ENCODE results near the gene BST2. TPM values are rescaled to one million over a fixed set of nuclear protein-coding genes. Genes with fewer than 3 reads are reported as not detected.

Gene BST2
- total RNA-seq, 2 experiments from 2014 or later: 222 to 230 TPM

DNA sequence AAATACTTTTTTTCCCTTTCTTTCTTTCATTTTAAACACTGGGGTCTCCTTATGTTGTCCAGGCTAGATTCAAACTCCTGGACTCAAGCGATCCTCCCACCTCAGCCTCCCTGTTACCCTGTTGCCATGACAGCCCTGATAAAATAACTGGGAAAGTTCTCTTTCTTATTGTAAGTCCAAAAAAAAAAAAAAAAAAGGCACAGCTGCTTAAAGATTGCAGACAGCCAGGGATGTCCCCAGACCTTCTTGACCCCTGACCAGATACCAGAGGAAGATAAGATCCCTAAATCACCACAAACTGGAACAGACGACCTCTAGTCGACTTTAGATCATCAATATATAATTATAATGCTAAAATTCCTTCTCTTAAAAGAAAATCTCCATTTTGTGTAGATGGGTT lies 13.3 kb upstream of the BST2 start:
- no peak for DNase-seq
- ATAC-seq: no peak
- Mint-ChIP-seq H3K27ac (peak overlapping the region; percentile 96), H3K4me1 (ENCODE audit: low read depth) (peaks cover 24% of the 10 kb centered on the region), H3K9me3 (ENCODE audit: insufficient read depth) (no peaks in the 10 kb centered on the region), H3K4me3 (peak overlapping the region; percentile 93), H3K36me3 (ENCODE audit: low read depth) (peaks cover 39% of the 10 kb centered on the region), H3K27me3 (ENCODE audit: low read depth) (no peaks in the 10 kb centered on the region)
- CTCF ChIA-PET: interaction anchor here (0.9 to 1.4 kb wide), 7 partner anchors 12 to 53 kb away, joined by 3 to 8 read pairs (median 4); no protein-coding TSS in a partner anchor
- POLR2A ChIA-PET: interaction anchor here (1.4 to 3.4 kb wide), 2 partner anchors 13 to 16 kb away, joined by 6 to 36 read pairs; partner anchors contain the start of gene BST2

GRCh38 chr19:17415121-17415520 lies 9.7 kb upstream of the BST2 start:
- H3K27ac Mint-ChIP-seq: no peak overlapping the region
- no peaks in the 10 kb centered on the region for H3K9me3 Mint-ChIP-seq (ENCODE audit: insufficient read depth)
- no peak for DNase-seq
- CTCF ChIA-PET: no interaction called here
- POLR2A ChIA-PET: interaction anchor here (1.7 kb wide), 1 partner anchor 8 kb away, joined by 4 read pairs; no protein-coding TSS in a partner anchor
- ATAC-seq: no peak
- H3K4me1 Mint-ChIP-seq (ENCODE audit: low read depth): peaks cover 27% of the 10 kb centered on the region
- H3K36me3 Mint-ChIP-seq (ENCODE audit: low read depth): peaks cover 50% of the 10 kb centered on the region
- H3K27me3 Mint-ChIP-seq (ENCODE audit: low read depth): no peaks in the 10 kb centered on the region
- H3K4me3 Mint-ChIP-seq: no peak overlapping the region

DNA sequence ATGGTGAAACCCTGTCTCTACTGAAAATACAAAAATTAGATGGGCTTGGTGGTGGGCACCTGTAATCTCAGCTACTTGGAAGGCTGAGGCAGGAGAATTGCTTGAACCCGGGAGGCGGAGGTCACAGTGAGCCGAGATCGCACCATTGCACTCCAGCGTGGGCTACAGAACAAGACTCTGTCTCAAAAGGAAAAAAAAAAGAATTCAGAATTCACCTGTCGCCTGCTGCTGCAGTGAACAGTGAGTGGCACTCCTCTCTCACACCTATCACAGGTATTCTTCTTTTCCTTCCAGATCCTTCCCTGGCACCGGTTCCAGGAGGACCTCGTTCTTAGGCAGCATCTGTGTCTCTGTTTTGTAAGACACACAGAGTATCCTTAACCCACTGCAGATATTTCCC lies 8.7 kb upstream of the BST2 start:
- ATAC-seq (no peak), DNase-seq (no peak)
- peaks cover 20% of the 10 kb centered on the region for H3K4me1 Mint-ChIP-seq (ENCODE audit: low read depth)
- H3K9me3 Mint-ChIP-seq (ENCODE audit: insufficient read depth): no peaks in the 10 kb centered on the region
- H3K27ac Mint-ChIP-seq: no peak overlapping the region
- ChIA-PET CTCF (no interaction called here), POLR2A (no interaction called here)
- no peak overlapping the region for H3K4me3 Mint-ChIP-seq
- H3K36me3 Mint-ChIP-seq (ENCODE audit: low read depth): peaks cover 52% of the 10 kb centered on the region
- no peaks in the 10 kb centered on the region for H3K27me3 Mint-ChIP-seq (ENCODE audit: low read depth)

- ATAC-seq (no peak), DNase-seq (no peak)
- POLR2A ChIA-PET: no interaction called here
- no peaks in the 10 kb centered on the region for H3K9me3 Mint-ChIP-seq (ENCODE audit: insufficient read depth)
- CTCF ChIA-PET: interaction anchor here (1.4 kb wide), 1 partner anchor 36 kb away, joined by 3 read pairs; the partner anchor contains the start of gene TMEM221
- H3K27ac Mint-ChIP-seq: peak overlapping the region; percentile 15
- H3K36me3 Mint-ChIP-seq (ENCODE audit: low read depth): peaks cover 53% of the 10 kb centered on the region
- H3K4me1 Mint-ChIP-seq (ENCODE audit: low read depth): peaks cover 27% of the 10 kb centered on the region
- no peak overlapping the region for H3K4me3 Mint-ChIP-seq
- no peaks in the 10 kb centered on the region for H3K27me3 Mint-ChIP-seq (ENCODE audit: low read depth)
These were observed 6.4 kb upstream of the BST2 start for GRCh38 chr19:17411801-17412200.

GRCh38 chr19:17409990-17410389 lies 4.6 kb upstream of the BST2 start:
- no peak overlapping the region for H3K27ac Mint-ChIP-seq
- H3K4me1 Mint-ChIP-seq (ENCODE audit: low read depth): peaks cover 31% of the 10 kb centered on the region
- ATAC-seq: no peak
- peaks cover 47% of the 10 kb centered on the region for H3K36me3 Mint-ChIP-seq (ENCODE audit: low read depth)
- no peak overlapping the region for H3K4me3 Mint-ChIP-seq
- no peak for DNase-seq
- ChIA-PET POLR2A (no interaction called here), CTCF (no interaction called here)
- no peaks in the 10 kb centered on the region for H3K9me3 Mint-ChIP-seq (ENCODE audit: insufficient read depth)
- H3K27me3 Mint-ChIP-seq (ENCODE audit: low read depth): no peaks in the 10 kb centered on the region

- H3K27ac Mint-ChIP-seq: peak overlapping the region; percentile 97
- POLR2A ChIA-PET: interaction anchor here (0.6 to 3.1 kb wide), 6 partner anchors 9 to 116 kb away, joined by 3 to 36 read pairs (median 5); partner anchors contain the start of genes CCDC194 and MVB12A
- no peak for DNase-seq
- H3K36me3 Mint-ChIP-seq (ENCODE audit: low read depth): peaks cover 44% of the 10 kb centered on the region
- peaks cover 43% of the 10 kb centered on the region for H3K4me1 Mint-ChIP-seq (ENCODE audit: low read depth)
- no peaks in the 10 kb centered on the region for H3K9me3 Mint-ChIP-seq (ENCODE audit: insufficient read depth)
- peak; percentile 3 for ATAC-seq
- CTCF ChIA-PET: interaction anchor here (1.1 to 2.4 kb wide), 4 partner anchors 12 to 89 kb away, joined by 3 to 14 read pairs (median 6); partner anchors contain the start of gene CCDC194
- no peaks in the 10 kb centered on the region for H3K27me3 Mint-ChIP-seq (ENCODE audit: low read depth)
- peak overlapping the region; percentile 86 for H3K4me3 Mint-ChIP-seq
These were observed 1.4 kb upstream of the BST2 start for GRCh38 chr19:17406887-17407196.

DNA sequence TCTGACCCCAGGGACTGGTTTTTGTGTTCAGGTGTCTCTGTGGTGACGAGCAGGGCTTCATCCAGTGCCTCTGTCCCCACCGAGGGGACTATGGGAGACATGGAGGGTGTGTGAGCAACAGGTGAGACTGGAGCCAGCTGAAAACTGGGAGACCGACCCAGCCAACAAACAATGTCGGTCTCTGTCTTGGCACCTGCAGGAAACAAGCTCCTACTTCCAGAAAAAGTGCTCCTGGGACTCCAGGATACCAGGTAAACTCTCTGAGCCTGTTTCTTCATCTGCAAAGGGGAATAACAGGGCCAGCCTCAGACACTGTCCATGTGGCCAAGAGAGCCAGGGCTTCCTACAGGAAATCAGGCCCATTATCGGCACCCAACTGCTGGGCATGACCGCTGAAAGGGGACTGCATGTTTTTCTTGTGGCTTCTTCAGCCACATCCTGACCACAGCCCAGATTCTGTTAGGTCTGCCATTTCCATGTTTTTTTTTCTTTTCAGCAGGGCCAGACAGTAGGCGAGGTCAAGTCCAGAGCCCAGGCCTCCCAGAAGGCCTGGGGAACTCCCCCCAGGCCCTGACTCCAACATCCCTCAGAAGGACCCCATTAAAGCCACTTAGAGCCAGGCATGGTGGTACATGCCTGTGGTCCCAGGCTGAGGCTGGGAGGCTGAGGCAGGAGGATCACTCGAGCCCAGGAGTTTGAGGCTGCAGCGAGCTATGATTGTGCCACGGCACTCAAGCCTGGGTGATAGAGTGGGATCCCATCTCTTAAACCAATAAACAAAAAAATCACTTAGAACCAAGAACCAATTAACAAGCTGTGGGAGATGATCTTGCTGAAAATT lies 836 bp upstream of the BST2 start:
- Mint-ChIP-seq H3K4me1 (ENCODE audit: low read depth) (peaks cover 42% of the 10 kb centered on the region), H3K27me3 (ENCODE audit: low read depth) (no peaks in the 10 kb centered on the region), H3K36me3 (ENCODE audit: low read depth) (peaks cover 46% of the 10 kb centered on the region), H3K9me3 (ENCODE audit: insufficient read depth) (no peaks in the 10 kb centered on the region), H3K4me3 (peak overlapping the region; percentile 86), H3K27ac (peak overlapping the region; percentile 97)
- CTCF ChIA-PET: interaction anchor here (1.0 to 2.4 kb wide), 6 partner anchors 12 to 90 kb away, joined by 3 to 14 read pairs (median 6); partner anchors contain the start of gene CCDC194
- ATAC-seq (peak; percentile 20), DNase-seq (peak; percentile 75)
- POLR2A ChIA-PET: interaction anchor here (0.6 to 3.1 kb wide), 13 partner anchors 10 to 441 kb away, joined by 3 to 36 read pairs (median 5); partner anchors contain the start of genes CCDC194, DDA1, JAK3 and MVB12A

DNA sequence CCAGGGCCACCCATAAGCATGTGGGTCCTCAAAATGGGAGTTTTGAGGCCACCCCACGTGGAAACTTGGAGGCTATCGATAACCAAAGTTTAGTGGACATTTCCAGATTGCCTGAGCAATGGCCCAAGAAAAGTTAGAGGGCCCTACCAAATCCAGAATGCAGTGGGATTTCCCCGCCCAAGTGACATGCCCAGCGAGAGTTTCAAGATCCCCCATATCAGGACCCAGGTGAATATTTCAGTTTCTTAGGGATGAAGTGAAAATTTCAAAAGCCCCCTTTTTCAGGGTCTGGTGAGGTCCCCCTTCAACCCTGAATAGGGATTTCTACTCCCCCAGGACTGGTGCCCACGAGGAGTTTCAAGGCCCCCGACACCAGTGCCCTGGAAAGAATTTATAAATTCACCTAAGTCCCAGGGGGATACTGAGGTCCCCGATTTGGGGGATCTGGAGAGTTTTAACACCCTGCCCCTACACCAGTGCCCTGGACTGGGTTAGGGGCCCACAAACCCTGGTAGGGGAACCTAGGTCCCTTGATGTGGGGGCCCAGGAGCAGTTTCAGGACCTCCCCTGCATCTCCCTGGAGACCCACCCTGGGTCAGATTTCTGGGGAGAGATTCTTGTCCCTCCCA lies 695 bp downstream of the BST2 start:
- peaks cover 47% of the 10 kb centered on the region for H3K36me3 Mint-ChIP-seq (ENCODE audit: low read depth)

GRCh38 chr19:17404015-17404414 lies 1.4 kb downstream of the BST2 start:
- Mint-ChIP-seq H3K27ac (peak overlapping the region; percentile 97), H3K4me1 (ENCODE audit: low read depth) (peaks cover 42% of the 10 kb centered on the region)
- peak; percentile 38 for DNase-seq

More for the DNA sequence above, 695 bp downstream of the BST2 start:
- Mint-ChIP-seq H3K9me3 (ENCODE audit: insufficient read depth) (no peaks in the 10 kb centered on the region), H3K27ac (peak overlapping the region; percentile 97), H3K4me1 (ENCODE audit: low read depth) (peaks cover 42% of the 10 kb centered on the region), H3K4me3 (peak overlapping the region; percentile 86), H3K27me3 (ENCODE audit: low read depth) (no peaks in the 10 kb centered on the region)
- POLR2A ChIA-PET: interaction anchor here (0.6 to 3.1 kb wide), 15 partner anchors 10 to 877 kb away, joined by 3 to 36 read pairs (median 5); partner anchors contain the start of genes CCDC194, DDA1, JAK3 and MVB12A
- CTCF ChIA-PET: interaction anchor here (0.9 to 2.4 kb wide), 8 partner anchors 10 to 112 kb away, joined by 3 to 14 read pairs (median 4); partner anchors contain the start of genes CCDC194 and TMEM221
- peak; percentile 31 for DNase-seq
- no peak for ATAC-seq

DNA sequence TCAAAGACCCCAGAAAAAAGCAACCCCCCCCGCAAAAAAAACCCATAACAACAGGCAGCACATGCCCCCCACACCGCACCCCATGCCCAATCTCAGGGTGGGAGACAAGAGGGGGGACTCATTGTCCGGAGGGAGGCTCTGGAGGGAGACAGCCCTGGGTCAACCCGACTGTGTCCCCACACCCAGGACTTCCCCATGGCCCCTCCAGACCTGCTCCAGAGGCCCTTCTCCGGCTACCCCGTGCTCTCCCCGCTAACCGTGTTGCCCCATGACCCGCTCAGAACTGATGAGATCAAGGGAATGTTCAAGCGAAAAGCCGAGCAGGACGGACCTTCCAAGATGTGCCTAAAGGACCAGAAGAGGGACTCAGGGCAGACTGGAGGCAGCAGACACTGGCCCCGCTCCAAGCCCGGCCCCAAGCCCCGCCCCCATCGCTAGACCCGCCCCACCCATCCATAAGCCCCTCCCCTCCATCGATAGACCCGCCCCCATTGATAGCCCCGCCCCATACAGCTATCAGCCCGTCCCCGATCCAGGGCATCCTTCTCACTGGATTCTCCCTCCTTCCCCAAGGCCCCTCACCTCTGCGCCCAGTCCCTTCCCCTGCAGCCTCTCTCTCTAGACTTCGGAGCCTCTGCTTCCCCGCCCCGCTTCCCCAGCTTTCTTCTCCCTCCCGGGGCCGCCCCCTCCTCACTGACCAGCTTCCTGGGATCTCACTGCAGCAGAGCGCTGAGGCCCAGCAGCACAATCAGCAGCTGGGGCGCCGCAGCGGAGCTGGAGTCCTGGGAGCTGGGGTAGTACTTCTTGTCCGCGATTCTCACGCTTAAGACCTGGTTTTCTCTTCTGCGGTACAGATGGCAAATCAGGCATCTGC lies 2.2 kb downstream of the BST2 start:
- CTCF ChIA-PET: interaction anchor here (1.2 kb wide), 2 partner anchors 14 to 63 kb away, joined by 3 to 5 read pairs; no protein-coding TSS in a partner anchor
- H3K4me1 Mint-ChIP-seq (ENCODE audit: low read depth): peaks cover 42% of the 10 kb centered on the region

More at GRCh38 chr19:17404015-17404414, 1.4 kb downstream of the BST2 start:
- H3K27me3 Mint-ChIP-seq (ENCODE audit: low read depth): no peaks in the 10 kb centered on the region
- no peak for ATAC-seq
- CTCF ChIA-PET: interaction anchor here (1.0 to 1.2 kb wide), 3 partner anchors 14 to 62 kb away, joined by 3 to 5 read pairs (median 3); no protein-coding TSS in a partner anchor
- H3K9me3 Mint-ChIP-seq (ENCODE audit: insufficient read depth): no peaks in the 10 kb centered on the region
- peak overlapping the region; percentile 86 for H3K4me3 Mint-ChIP-seq
- peaks cover 46% of the 10 kb centered on the region for H3K36me3 Mint-ChIP-seq (ENCODE audit: low read depth)
- POLR2A ChIA-PET: no interaction called here

DNA sequence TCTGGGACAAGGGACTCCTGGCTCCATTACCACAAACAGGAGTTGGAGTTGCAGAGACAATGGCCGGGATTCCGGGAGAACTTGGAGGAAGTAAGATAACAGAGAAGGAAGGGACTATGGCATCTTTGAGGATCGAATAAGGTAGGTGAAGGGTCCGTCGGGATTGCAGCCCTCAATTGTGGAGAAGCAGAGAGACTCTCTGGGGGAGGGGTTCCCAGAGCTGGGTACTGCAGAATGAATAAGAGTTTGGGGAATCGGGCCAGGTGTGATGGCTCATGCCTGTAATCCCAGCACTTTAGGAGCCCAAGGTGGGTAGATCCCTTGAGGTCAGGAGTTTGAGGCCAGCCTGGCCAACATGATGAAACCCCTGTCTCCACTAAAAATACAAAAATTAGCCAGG lies 3.8 kb downstream of the BST2 start:
- POLR2A ChIA-PET: interaction anchor here (0.6 to 1.5 kb wide), 2 partner anchors 10 to 40 kb away, joined by 3 read pairs; no protein-coding TSS in a partner anchor
- DNase-seq (no peak), ATAC-seq (no peak)
- CTCF ChIA-PET: no interaction called here
- Mint-ChIP-seq H3K27me3 (ENCODE audit: low read depth) (no peaks in the 10 kb centered on the region), H3K27ac (peak overlapping the region; percentile 15), H3K4me1 (ENCODE audit: low read depth) (peaks cover 31% of the 10 kb centered on the region), H3K9me3 (ENCODE audit: insufficient read depth) (no peaks in the 10 kb centered on the region), H3K36me3 (ENCODE audit: low read depth) (peaks cover 46% of the 10 kb centered on the region), H3K4me3 (no peak overlapping the region)

More for the DNA sequence above, 2.2 kb downstream of the BST2 start:
- Mint-ChIP-seq H3K36me3 (ENCODE audit: low read depth) (peaks cover 50% of the 10 kb centered on the region), H3K9me3 (ENCODE audit: insufficient read depth) (no peaks in the 10 kb centered on the region), H3K4me3 (peak overlapping the region; percentile 86), H3K27me3 (ENCODE audit: low read depth) (no peaks in the 10 kb centered on the region), H3K27ac (peak overlapping the region; percentile 97)
- DNase-seq (peak; percentile 60), ATAC-seq (no peak)
- POLR2A ChIA-PET: interaction anchor here (0.7 to 1.5 kb wide), 3 partner anchors 11 to 122 kb away, joined by 3 to 6 read pairs (median 3); partner anchors contain the start of genes ANKLE1 and MVB12A
